Motor neuron (in vitro differentiated cells): ENCODE data around the gene ABCC12. TPM values are rescaled to one million over a fixed set of nuclear protein-coding genes. Genes with fewer than 3 reads are reported as not detected.
"Not testable (repeated sequence)": the region's sequence is repeated elsewhere in the genome, so short reads cannot be mapped to it uniquely, and the experiment has no call there.

Source experiments
- ATAC-seq, 8 experiments: fragments of 200-7000 bp; cut with Tn5 transposase; replicated peaks in 6 of 8; 2 replicates each; pipeline ENCODE4 v1.8.0; 2021; ENCODE audit warnings: mild to moderate bottlenecking in 8 of 8, moderate library complexity in 8 of 8
- H3K27ac ChIP-seq, 2 donors: fragments of 250-450 bp; sonication (Bioruptor Pico); 2 replicates each; pipeline ENCODE4 v1.9.0; 2021; ENCODE audit warnings: antibody characterized with exemption in 2 of 2, mild to moderate bottlenecking in 2 of 2, moderate library complexity in 1 of 2
- H3K4me1 ChIP-seq, 2 donors: fragments of 250-450 bp; sonication (Bioruptor Pico); replicated peaks in 1 of 2; 2 replicates each; pipeline ENCODE4 v1.6.1; 2021; ENCODE audit warnings: antibody characterized with exemption in 2 of 2, mild to moderate bottlenecking in 2 of 2, moderate library complexity in 1 of 2
- H3K4me3 ChIP-seq, 5 donors: fragments of 250-450 bp; sonication (Bioruptor Pico); 2 replicates each; pipeline ENCODE4 v1.9.0; 2021; ENCODE audit warnings: antibody characterized with exemption in 5 of 5, mild to moderate bottlenecking in 5 of 5, moderate library complexity in 4 of 5
- WGBS, 10 experiments: fragments of 450-650 bp; shearing (Covaris generic); methylation state at CpG; one replicate each; pipeline ENCODE4 v1.0.0; 2022; 5-methylcytosine and 5-hydroxymethylcytosine counted together
- in situ Hi-C, 9 experiments: fragments of 400-800 bp; cut with MboI; loops; one replicate each; pipeline ENCODE4 v1.15.0; 2021; ENCODE audit warnings: low sequenced_read_pairs in 9 of 9, low pct_unique_long_range_greater_than_20kb in 2 of 9; ENCODE audit not compliant: unreplicated experiment in 9 of 9
- total RNA-seq, 8 experiments: library from RNA; unstranded; fragments of 300-600 nt; gene quantifications; 2 replicates each; pipeline versions ENCODE4 v1.2.3 to v1.2.4, GENCODE V29; 2022

ABCC12 gene
- total RNA-seq, 8 experiments from 2014 or later, result 0.05 to 0.56 (median 0.25) TPM; not detected in 2

DNA sequence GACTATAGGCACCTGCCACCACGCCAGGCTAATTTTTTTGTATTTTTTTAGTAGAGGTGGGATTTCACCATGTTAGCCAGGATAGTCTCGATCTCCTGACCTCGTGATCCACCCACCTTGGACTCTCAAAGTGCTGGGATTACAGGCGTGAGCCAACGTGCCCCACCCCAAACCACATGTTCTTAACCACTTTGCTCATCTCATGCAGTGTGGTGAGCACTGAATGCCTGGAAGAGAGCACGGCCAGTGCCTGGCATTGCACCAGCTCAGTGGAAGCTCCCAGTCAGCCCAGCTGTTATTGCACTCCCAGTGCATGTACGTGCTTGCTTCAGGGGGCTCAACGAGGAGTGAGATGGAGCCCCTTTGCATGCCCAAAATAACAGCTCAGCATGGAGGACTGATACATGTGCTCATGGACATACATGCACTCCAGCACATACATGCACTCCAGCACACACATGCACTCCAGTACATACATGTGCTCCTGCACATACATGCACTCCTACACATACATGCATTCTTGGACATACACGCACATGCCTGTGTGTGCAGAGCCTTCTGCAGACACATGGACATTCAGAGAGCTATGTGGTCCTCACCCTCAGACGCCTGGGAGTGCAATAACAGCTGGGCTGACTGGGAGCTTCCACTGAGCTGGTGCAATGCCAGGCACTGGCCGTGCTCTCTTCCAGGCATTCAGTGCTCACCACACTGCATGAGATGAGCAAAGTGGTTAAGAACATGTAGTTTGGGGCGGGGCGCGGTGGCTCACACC lies 26.1 kb upstream of the ABCC12 start:
- in situ Hi-C loops, H3K27ac ChIP-seq, H3K4me3 ChIP-seq, H3K4me1 ChIP-seq: not testable (repeated sequence)
- WGBS, 10 experiments, result 10 to 100% (median 84%) methylated on average over 1 to 10 of the region's 14 CpGs; no CpG with 5 or more reads in 3 of the 10 experiments
- ATAC-seq, result peak in 3 of 8 experiments; percentile 53 to 90 (median 80)

DNA sequence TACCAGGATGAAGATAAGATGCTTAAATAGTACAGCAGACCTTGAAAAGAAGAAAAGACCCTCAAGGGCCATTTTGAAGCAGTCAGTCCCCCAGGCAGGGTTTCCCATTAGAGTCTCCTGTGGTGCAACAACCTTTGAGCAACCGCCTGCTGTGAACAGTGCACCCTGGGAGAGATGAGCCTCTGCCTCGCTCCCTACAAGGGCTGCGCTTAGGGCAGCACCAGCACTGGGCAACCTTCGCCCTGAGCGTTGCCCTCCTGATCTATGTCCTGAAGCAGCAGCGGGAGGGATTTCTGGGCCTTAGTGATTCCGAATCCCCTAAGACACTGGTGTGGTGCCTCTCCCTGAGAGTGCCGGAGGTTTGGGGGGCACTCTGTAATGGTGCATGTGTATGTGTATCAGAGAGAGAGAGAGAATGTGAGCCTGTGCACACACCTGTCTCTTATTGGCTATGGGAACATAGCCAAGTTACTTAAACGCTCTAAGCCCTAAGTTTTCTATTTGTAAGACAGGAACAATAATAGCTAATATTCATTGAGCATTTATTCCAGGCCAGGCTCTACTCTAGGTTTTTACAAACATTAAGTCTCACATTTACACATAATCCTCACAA lies 25.2 kb upstream of the ABCC12 start:
- ATAC-seq, result no peak
- 20 to 100% (median 83%) methylated on average over 1 to 7 of the region's 9 CpGs; no CpG with 5 or more reads in 3 of the 10 experiments for WGBS, 10 experiments

DNA sequence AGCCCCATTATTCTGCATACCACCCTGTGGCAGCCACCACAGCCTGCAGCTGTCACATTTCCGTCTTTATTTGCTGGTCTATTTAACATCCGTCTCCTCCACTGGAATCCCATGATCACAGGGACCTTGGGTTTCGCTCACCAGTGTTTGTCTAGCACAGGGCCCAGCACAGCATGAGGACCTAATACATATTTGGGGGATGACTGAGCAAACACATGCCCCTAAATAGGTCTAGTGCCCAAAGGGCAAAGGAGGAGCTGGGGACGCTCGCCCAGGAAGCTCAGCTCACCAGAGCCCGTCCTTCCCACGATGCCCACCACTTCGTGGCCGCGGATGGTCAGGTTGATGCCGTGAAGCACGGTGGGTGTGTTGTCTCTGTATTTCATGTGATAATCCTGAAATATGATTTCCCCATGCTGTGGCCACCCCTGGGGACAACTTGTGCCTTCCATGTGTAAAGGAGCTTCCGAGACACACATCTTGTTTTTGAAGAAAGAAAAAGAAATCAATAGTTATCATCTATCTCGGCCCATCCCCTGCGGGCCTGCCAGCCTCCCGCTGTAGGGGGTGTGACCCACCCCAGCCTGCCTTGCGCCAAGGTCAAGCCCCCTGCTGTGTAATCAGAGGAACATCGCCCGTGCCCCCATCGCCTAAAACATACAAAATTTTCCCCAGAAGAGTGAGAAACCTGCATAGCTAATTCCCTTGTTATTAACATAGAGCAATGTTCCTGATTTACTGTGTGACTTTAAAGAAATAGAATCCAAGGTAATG lies 21.0 kb upstream of the ABCC12 start:
- in situ Hi-C loops, result no loop called here
- no peak for ATAC-seq
- H3K27ac ChIP-seq, result no peak overlapping the region
- no peak overlapping the region for H3K4me3 ChIP-seq
- WGBS, 10 experiments, result 63 to 100% (median 74%) methylated on average over 1 to 9 of the region's 20 CpGs; no CpG with 5 or more reads in 4 of the 10 experiments
- no peaks in the 10 kb centered on the region for H3K4me1 ChIP-seq

More for the DNA sequence above, 25.2 kb upstream of the ABCC12 start:
- Histone ChIP-seq H3K4me3 (no peak overlapping the region), H3K27ac (no peak overlapping the region), H3K4me1 (no peaks in the 10 kb centered on the region)
- in situ Hi-C loops, result no loop called here

DNA sequence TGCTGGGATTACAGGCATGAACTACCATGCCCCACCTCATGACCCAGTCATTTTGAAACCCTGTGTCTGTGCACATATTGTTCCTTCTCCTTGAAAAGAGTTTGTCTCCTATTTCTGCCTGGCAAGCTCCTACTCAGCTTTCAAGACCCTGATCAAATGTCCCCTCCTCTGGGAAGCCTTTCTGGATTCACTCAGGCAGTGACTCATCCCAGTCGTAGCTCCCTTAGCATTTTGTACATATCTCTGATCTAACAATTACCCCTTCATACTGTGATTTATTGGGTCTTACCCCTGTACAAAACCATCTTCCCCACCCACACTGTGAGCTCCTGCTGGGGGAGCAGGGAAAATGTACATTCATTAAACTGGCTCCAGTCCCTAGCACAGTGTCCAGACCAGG lies 18.1 kb upstream of the ABCC12 start:
- ATAC-seq, result peak in 3 of 8 experiments; percentile 35 to 71 (median 53)
- in situ Hi-C loops, result loop anchor here in 8 of 9 experiments (25.0 kb wide), 1 partner anchor 1037 kb away; the partner anchor contains the start of gene NETO2 (in 8 of the 8)
- Histone ChIP-seq H3K27ac (no peak overlapping the region), H3K4me3 (no peak overlapping the region), H3K4me1 (no peaks in the 10 kb centered on the region)
- WGBS, 10 experiments, result 0 to 75% (median 6%) methylated on average over 1 of the region's 1 CpG; no CpG with 5 or more reads in 6 of the 10 experiments

DNA sequence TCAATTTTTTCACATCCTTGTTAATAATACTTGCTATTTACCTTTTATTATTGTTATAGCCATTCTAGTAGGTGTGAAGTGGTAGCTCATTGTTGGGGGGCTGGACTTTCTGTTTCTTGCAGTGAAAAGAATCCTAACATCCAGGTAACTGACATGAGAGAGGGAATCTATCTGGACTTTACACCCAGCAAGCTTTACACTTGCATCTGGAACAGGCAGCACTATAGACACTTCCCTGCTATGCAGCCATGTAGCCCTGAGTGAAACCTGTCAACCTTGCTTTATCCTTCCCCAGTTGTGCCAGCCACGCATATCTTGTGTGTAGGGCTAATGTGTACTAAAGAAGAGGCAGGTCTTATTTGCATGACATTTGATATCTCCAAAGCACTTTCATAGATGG lies 16.9 kb upstream of the ABCC12 start:
- in situ Hi-C loops, result loop anchor here in 8 of 9 experiments (25.0 kb wide), 1 partner anchor 1035 kb away; the partner anchor contains the start of gene NETO2 (in 8 of the 8)
- H3K4me1 ChIP-seq, result no peaks in the 10 kb centered on the region
- ATAC-seq, result no peak
- 44 to 100% (median 63%) methylated on average over 1 of the region's 1 CpG; no CpG with 5 or more reads in 5 of the 10 experiments for WGBS, 10 experiments
- H3K4me3 ChIP-seq, result no peak overlapping the region
- no peak overlapping the region for H3K27ac ChIP-seq

DNA sequence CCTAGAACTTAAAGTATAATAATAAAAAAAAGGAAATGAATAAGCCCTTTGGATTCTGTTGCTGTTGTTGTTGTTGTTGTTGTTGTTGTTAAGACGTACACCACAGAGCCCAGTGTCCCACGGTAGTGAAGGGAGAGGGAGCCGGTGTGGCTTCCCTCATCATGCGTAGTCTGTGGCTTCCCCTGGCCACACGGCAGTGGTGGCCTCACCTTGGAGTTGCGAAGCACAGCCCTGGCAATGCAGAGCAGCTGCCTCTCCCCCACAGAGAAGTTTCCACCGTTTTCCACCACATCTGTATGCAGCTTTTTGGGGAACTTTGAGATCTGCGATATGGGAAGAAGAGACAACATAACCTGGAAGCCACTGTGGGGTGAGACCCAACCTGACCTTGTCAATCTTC lies 14.1 kb upstream of the ABCC12 start:
- 72 to 100% (median 80%) methylated on average over 2 to 5 of the region's 8 CpGs; no CpG with 5 or more reads in 7 of the 10 experiments for WGBS, 10 experiments
- Histone ChIP-seq H3K4me1 (peaks cover 0 to 2% of the 10 kb centered on the region in 2 donors), H3K4me3 (no peak overlapping the region), H3K27ac (no peak overlapping the region)
- no peak for ATAC-seq
- in situ Hi-C loops, result loop anchor here in 8 of 9 experiments (10.0 to 25.0 kb wide), 2 partner anchors 1033 to 1135 kb away; partner anchors contain the start of gene NETO2 (in 8 of the 8)

DNA sequence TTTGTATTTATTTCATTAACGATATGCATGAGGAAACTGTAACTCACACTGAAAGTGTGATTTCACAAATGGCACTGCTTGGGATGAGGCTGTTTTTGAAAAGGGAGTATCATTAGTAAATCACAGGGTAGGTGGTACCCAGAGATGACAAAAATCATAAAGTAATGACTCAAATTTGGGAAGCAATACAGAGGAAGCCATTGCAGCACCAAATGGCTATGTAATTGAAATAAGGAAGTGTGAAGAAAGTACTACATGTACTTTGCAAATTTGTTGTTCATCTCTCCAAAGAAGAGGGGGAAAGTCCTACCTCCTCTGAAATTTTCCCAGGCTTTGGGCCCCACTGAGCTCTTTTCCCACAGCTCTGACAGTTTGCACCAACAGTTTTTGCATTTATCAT lies 12.3 kb upstream of the ABCC12 start:
- in situ Hi-C loops, result loop anchor here in 8 of 9 experiments (10.0 to 25.0 kb wide), 2 partner anchors 1031 to 1133 kb away; partner anchors contain the start of gene NETO2 (in 8 of the 8)
- Histone ChIP-seq H3K4me3 (no peak overlapping the region), H3K4me1 (peaks cover 0 to 2% of the 10 kb centered on the region in 2 donors), H3K27ac (no peak overlapping the region)
- no peak for ATAC-seq
- WGBS, 10 experiments, result 0 to 100% (median 40%) methylated on average over 1 of the region's 1 CpG; no CpG with 5 or more reads in 1 of the 10 experiments

DNA sequence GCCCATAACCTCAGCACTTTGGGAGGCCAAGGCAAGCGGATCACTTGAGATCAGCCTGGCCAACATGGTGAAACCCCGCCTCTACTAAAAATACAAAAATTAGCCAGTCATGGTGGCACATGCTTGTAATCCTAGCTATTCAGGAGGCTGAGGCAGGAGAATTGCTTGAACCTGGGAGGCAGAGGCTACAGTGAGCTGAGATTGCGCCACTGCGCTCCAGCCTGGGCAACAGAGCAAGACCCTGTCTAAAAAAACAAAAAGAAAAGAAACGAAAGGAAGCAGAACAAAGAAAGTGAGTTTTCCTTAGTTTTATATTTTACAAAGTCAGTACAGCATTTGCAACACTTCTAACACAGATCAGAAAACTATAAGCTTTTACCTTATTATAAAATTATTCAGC lies 10.8 kb upstream of the ABCC12 start:
- H3K4me3 ChIP-seq, H3K4me1 ChIP-seq, ATAC-seq, H3K27ac ChIP-seq: not testable (repeated sequence)
- in situ Hi-C loops, result loop anchor here in 8 of 9 experiments (10.0 to 25.0 kb wide), 2 partner anchors 1029 to 1132 kb away; partner anchors contain the start of gene NETO2 (in 8 of the 8)
- 67 to 100% (median 93%) methylated on average over 1 to 5 of the region's 5 CpGs; no CpG with 5 or more reads in 2 of the 10 experiments for WGBS, 10 experiments

DNA sequence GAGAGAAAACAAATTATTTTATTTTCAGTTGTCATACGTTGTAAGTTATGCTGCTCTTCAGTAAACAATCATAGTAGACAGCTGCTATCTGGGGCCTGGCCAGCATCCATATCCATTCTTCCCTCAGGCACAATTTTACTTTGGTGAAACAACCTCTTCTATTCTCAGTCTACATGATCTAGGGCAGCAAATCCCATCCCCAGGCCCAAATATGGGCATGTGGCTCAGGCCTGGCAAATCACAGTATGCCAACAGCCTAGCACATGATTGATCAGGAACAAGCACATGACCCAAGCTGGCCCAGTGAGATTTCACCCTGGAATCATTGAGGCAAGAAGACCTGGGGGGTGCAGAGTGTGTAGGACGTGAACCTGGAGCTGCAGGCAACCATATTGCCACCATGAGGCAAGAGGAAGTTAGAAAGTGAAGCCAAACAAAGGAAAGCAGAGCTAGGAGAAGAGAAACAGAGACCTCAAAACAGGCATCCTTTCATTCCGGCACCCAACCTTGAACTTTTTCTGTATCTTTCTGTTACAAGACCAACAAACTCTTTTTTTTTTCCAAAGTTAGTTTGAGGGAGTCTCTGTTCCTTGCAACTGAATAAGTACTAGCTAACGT lies 10.3 kb upstream of the ABCC12 start:
- WGBS, 10 experiments, result 50 to 100% (median 95%) methylated on average over 1 to 4 of the region's 4 CpGs; no CpG with 5 or more reads in 1 of the 10 experiments
- Histone ChIP-seq H3K4me3 (no peak overlapping the region), H3K4me1 (peaks cover 0 to 2% of the 10 kb centered on the region in 2 donors), H3K27ac (no peak overlapping the region)
- peak in 3 of 8 experiments; percentile 59 to 83 (median 64) for ATAC-seq
- in situ Hi-C loops, result loop anchor here in 8 of 9 experiments (10.0 to 25.0 kb wide), 2 partner anchors 1029 to 1131 kb away; partner anchors contain the start of gene NETO2 (in 8 of the 8)

DNA sequence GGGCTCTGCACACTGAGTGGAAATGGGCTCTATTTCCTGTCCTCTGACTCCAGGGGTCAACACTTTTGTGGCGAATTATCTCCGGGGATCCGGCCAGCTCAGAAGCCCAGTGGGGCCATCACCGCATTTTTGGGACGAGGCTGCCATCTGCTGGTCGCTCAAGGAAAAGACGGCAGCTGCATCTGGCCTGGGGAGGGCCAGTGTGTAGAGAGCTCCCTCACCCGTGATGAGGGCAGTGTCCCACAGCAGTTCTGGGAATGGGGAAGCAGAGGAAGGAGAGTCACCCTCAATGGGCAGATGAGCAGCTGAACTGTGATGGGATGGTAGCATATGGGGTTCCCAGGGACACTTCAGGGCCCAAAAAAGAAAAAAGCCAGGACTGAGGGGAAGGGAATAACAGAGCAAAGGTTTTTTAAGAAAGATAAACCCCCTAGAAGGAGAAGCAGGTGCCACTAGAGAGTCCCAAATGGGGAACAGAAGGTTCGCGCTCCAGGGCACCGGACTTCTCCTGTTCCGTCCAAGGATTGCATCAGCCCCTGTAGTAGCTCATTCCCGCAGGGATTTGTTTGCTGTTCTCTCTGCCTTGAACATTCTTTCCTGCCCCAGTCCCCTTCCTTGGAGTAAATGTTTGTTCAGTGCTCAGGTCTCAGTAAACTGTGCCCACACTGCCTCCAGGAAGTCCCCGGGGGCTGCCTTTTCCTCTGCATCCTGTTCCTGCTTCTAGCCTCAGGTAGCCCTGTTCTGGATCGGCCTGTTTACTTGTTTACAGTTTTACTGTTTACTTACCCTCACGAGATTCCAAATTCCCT lies 9.3 kb upstream of the ABCC12 start:
- Histone ChIP-seq H3K4me1 (peaks cover 0 to 2% of the 10 kb centered on the region in 2 donors), H3K27ac (no peak overlapping the region), H3K4me3 (no peak overlapping the region)
- WGBS, 10 experiments, result 16 to 80% (median 57%) methylated on average over 1 to 12 of the region's 16 CpGs; no CpG with 5 or more reads in 2 of the 10 experiments
- in situ Hi-C loops, result loop anchor here in 8 of 9 experiments (10.0 to 25.0 kb wide), 2 partner anchors 1028 to 1130 kb away; partner anchors contain the start of gene NETO2 (in 8 of the 8)
- peak; percentile 88 to 100 (median 99) for ATAC-seq

DNA sequence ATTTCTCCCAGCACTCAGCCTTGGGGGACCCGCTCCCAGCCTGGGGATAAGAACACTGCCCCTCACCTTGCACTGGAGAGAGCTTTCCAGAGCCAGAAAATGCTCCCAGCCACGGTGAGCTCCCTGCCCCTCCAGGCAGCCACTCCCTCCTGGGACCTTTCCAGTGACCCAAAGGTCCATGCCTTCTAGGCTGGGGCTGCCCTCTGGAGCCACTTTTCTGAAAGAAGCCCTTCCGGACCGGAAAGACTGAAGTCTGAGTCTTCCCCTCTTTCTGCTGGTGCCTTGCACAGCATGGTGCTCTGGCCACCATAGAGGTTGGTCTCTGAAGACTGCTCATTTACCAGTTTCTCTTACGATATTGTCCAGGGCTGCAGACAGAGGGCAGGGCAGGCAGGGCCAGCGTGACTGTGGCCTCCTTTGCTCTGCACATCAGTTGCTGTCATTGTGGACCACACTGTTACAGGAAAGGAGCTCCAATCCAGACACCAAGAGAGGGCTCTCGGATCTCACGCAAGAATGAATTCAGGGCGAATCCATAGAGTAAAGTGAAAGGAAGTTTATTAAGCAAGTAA lies 7.1 kb upstream of the ABCC12 start:
- in situ Hi-C loops, result loop anchor here in 8 of 9 experiments (10.0 to 25.0 kb wide), 2 partner anchors 1026 to 1128 kb away; partner anchors contain the start of gene NETO2 (in 8 of the 8)
- Histone ChIP-seq H3K4me3 (no peak overlapping the region), H3K27ac (no peak overlapping the region), H3K4me1 (peaks cover 0 to 2% of the 10 kb centered on the region in 2 donors)
- no peak for ATAC-seq
- WGBS, 10 experiments, result 60 to 100% (median 93%) methylated on average over 1 to 5 of the region's 9 CpGs; no CpG with 5 or more reads in 2 of the 10 experiments
